ENCODE results near the gene ADNP2.

GRCh38 chr18:80132180-80132812 is 23.2 kb downstream of the ADNP2 start:
- no peak for TF ChIP-seq CTCF (IDR thresholded peaks at IDR 0.05)
- no peak for TF ChIP-seq POLR2AphosphoS5 (IDR thresholded peaks at IDR 0.05)
- TF ChIP-seq POLR2A (IDR thresholded peaks at IDR 0.05) = no peak
